GM18909 (cell line): ENCODE data around the gene MDFIC.
A peak's percentile ranks its signal among the peaks of the same experiment; 100 is the strongest.

Source experiments
- ATAC-seq: cut with Tn5 transposase; IDR thresholded peaks from one replicate; pipeline ENCODE4 v1.9.1; 2021; ENCODE audit warnings: mild to moderate bottlenecking; ENCODE audit not compliant: unreplicated experiment, poor library complexity

The MDFIC gene

DNA sequence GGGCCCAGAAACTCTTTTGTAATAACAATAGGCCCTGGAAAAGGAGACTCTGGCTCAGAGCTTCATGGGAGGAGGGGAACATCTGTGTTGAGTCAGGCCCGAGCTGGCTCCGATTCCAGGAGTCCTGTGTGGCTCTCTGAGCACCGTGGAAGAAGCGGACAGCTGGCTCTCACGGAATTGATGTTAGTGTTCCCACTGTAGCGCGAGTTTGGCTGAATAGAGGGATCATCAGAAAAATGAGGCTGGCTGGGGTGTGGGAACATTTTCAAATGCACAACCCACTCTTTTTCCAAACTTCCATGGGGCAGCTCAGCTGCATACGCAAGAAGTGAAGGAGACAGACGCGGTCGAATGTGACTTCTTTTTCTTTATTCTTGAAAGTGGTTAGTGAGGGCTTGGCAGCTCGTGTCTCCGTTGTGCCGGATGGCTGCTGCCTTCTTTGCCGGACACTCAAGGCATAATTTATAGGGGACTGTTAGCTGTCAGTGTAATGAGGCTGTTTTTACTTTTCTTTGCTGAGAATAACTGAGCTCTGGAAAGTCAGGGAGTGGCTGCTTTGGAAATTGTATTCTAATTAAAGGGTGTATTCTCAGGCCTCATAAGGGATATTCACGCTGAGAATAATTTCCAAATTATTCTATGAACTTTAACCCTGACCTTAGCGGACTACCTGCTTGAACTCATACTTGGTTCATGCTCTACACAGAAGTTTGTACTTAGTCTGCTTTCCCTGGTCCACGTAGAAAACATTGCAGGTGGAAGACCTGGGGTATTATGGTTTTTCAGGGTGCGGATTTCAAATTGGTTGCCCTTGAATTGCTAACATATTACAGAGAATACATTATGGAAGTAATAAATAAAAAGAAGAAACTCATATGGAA is 23.1 kb downstream of the MDFIC start:
- no peak for ATAC-seq

DNA sequence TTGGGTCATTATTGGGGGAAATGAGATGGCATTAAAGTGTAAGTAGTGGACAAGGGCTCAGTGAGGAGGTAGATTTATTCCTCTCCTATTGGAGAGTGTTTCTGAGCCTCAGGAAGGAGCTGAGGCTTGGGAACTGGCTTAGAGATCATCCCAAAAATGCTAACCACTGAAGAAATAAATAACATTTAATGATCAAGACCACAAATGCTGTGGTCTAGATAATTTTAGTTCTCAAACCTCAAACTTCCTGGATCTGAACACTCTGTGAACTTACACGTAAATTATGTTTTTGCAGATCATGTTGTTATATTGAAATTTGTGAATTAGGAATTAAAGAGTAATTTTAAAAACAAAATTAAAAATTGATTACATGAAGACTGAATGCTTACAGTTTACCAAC is 27.3 kb downstream of the MDFIC start:
- no peak for ATAC-seq

DNA sequence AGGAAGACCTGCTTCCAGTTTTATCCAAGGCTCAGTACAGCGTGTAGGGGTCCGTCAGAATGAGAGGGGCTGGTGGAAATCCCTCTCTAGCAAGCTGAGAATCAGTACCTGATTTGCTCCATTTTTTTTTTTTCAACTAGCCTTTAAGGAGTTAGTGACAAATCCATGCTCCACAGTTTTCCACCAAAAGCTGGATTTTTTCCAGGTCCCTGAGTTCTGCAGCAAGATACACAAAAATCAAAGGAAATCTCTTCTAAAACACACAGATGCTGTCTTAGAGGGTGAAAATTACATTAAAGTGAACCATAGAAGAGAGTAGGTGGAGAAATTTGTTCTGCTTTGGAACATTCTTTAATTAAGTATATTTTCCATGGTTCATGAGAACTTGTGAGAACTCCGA is 30.4 kb downstream of the MDFIC start:
- ATAC-seq = no peak

DNA sequence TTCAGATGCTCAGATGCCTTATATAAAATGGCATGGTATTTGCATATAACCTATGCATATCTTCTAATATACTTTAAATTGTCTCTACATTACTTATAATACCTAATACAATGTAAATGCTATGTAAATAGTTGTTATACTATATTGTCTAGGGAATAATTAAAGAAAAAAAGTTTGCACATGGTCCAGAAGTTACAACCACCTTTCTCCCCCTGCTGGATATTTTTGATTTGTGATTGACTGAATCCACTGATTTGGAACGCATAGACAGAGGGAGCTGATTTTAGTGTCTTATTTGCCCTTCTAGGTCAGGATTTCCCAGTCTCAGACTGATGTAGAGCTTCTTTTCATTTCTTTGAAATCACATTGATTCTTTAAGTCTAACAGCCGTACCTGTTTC is 31.8 kb downstream of the MDFIC start:
- no peak for ATAC-seq

DNA sequence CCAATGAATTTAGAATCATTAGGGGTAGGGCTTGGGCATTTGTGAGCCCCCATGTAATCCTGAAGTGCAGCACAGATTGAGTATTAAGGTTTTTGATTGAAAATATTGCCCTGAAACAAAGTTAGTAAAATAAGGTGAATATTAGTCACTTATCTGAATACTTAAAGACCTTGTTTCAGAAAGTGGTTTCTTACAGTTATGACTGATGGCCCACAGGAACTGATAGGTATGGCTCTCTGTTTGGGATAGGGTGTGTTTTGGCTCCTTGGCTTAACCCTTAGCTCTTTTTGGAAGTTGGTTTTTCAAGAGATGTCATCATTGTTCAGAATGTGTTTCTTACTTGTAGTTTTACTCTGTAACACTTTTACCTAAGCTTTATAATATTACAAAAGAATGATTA is 34.8 kb downstream of the MDFIC start:
- ATAC-seq = peak; percentile 47

DNA sequence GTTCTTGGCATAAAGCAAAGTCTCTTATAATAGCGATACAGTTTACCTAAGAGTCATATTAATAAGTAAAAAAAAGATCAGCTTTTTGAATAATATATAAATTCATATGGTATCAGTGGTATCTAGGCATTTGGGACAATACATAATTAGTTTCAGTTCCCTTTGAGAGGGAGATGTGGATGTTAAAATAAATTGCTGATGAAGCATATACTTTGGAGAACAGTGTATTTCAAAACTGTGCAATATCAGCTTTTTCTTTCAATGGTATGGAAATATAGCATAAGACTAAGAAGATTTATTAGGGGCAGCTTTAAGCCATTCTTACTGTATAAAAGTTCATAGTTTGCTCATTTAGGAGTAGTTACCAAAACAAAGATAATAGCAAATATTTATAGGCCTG is 35.5 kb downstream of the MDFIC start:
- no peak for ATAC-seq

DNA sequence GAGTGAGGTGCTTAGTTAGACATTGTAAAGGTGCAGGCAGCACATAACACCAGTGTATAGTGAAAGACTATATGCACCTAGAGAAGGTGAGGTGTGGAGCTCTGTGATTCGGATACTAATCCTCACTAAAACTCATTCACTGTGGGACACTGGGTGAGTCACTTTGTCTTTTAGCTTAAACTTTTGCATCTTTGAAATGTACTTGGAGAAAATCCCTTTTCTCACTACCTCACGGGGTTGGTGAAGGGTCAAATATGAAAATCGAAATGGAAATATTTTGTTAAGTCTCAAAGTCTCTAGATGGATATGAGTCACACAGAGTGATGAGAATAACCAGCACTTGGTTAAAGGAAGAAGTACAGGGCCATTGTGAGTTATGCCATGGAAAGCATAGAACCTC is 38.0 kb downstream of the MDFIC start:
- ATAC-seq = peak; percentile 85

DNA sequence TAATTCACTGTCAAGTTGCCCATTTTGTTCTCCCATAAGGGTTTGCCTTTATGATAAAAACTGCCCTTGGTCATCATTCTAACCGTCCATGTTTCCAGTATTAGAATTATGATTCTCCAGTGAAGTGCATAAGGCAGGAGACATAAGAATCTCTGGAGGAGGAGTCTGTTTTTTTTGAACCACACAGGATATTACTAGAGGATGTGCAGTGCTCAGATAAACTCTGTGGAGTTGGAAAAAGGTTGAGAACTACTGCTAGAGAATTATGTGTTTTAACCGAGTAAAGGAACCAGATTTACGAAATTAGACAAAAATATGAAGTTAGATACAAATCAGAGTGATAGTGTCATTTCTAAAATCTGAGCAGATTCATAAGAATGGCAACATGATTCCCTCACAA is 40.5 kb downstream of the MDFIC start:
- ATAC-seq = no peak

DNA sequence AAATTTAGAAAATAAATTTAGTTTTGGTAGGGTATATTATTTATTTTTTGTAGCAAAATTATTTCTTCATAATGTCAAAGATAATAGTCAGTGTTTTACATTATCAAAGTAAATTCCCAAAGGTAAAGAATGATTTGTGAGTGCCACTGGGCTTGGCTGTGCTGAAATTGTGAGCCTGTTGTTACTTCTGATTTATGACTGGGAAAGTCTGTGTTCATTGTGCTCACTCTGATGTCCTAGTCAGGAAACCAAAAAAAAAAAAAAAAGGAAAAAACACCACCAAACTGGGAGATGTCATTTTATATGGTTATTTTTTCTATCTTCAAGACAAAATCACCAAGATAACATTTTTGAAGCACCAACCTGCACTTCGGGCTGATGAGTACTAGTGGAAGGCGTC is 44.3 kb downstream of the MDFIC start:
- no peak for ATAC-seq

DNA sequence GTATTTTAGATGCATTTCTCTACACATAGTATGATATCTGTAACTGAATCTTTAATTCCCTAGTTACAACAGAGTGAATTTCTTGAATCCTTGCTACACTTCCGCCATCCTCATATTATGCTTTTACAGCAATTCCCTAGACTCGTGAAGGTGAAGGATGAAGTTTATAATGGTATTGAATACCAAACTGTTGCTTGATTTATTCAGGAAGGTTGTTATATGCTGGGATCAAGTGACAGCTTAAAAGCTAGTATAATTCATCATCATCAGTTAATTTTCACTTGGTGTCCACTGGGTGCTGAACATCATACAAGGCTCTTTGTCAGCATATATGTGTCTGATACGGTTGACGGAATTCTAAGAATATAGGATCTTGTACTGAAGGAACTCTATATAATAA is 47.2 kb downstream of the MDFIC start:
- no peak for ATAC-seq

DNA sequence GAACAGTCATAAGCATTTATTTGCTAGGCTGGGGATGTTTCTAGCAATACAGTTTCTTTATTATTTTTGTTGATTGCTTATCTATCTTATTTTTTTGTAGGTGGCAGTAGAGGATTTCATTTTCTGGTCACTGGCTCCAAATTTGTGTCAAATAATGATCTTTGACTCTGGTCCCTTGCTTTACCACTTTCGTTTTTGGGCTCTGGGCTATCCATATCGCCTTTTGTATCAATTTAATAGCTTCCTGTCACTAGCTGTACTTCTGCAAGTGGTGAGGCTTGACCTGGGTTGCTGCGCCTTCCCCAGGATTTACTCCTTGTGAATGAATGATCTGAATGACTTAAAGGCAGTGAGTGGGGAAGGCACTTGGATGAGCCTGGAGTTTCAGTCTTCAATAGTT is 48.4 kb downstream of the MDFIC start:
- ATAC-seq = no peak

DNA sequence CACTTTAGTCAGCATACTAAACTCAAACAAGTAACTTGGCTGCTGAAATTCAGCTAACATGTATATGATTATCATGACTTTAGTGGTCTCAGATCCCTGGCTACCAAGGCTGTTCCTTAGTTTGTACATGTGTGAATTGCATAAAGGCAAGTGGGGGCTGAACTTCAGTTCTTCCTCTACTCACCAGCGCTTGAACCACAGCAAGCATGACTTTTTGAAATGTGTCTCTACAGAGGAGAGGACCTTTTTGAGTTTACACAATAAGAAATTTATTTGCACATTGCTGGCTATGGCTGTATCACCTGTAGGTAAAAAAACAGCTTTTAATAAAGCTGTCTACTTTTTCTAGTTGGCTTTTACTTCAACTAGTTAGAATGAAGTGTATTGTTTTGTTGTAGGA is 48.8 kb downstream of the MDFIC start:
- no peak for ATAC-seq

DNA sequence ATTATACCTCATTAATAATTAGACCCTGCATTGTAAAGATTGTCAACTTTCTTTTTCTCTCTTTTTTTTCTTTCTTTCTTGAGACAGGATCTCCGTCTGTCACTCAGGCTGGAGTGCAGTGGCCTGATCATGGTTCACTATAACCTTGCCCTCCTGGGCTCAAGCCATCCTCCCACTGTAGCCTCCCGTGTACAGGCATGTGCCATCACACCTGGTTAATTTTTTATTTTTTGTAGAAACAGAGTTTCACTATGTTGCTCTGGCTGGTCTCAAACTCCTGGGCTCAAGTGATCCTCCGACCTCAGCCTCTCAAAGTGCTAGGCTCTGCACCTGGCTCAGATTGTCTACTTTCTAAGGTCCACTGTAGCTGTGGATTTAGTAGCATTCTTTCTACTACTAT is 50.7 kb downstream of the MDFIC start:
- no peak for ATAC-seq

DNA sequence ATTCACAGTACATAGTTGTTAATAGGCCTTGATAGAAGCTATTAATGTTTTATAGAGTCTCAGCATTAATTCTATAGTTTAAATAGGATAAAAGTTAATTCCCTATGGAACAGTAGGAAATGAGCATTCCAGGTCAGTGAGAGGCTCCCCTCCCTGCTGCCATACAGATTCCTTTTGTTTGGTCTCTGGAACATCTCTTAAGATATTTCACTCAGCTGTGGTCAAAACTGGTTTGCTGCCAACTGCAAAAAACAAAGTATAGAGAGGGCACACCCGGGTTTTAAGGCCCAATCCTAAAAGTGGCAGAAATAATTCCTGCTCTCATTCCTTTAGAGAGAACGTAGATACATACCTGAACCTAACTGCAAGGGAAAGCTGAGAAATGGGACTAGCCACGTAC is 51.3 kb downstream of the MDFIC start:
- no peak for ATAC-seq

DNA sequence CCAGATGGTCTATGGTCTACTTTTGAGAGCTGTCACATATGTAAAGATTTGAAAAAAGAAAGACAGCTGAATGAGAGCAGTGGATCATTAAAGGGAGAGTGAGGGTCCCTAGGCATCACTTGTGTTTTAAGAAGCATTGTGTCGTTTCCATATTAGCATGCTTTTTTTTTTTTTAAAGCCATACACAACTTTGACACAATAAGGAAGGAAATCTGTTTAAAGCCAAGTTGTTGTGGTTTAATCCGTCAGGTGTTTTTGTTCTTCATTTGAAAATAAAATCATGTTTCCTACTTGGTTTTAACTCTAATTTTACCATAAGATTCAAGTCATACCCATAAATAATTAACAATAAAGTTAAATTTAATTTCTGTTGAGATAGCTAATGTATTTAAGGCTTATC is 53.5 kb downstream of the MDFIC start:
- no peak for ATAC-seq

DNA sequence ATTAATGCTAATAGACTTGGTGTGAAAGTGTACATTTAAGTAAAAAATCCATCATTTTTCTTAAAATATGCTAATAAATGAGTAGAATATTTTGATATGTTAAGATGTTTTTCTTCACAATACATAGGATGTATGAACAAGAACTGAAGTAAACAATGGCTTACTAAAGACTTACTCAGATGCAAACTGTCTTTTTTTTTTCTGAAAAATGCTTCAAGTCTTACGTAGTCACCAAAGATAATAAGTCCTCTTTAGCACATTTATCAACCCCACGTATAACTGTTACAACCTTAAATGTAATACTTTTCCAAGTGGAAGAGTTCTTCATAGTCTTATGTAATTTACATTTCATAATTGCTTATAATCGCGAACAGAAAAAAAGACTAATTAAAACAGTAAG is 54.8 kb downstream of the MDFIC start:
- ATAC-seq = no peak

DNA sequence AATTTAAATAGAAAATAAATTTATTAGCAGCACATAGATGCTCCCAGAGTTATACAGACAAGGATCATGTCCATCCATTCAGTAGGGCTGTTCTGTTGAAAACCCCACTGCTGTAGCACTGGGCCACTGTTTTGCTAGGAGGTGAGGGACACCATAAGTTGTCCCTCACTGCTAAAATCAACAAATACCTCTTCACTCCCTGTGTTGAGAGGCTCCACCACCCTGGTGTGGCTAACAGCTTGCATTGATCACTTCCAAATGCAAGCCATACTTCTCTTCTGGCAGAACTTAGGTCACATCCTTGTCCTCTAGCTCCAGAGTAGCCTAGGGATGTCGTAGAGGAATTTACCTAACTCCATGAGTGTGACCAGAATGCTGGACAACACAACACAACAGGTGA is 55.4 kb downstream of the MDFIC start:
- ATAC-seq = no peak

DNA sequence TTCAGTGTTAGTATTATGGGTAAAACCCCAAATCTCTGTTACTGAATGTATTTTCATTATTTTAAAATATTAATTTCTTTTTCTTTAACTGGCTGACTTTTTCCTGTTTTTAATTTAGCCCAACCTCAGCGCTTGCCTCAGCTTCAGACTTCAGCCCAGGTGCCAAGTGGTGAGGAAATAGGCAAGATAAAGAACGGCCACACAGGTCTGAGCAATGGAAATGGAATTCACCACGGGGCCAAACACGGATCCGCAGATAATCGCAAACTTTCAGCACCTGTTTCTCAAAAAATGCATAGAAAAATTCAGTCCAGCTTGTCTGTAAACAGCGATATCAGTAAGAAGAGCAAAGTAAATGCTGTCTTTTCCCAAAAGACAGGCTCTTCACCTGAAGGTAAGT is 57.5 kb downstream of the MDFIC start:
- ATAC-seq = no peak

DNA sequence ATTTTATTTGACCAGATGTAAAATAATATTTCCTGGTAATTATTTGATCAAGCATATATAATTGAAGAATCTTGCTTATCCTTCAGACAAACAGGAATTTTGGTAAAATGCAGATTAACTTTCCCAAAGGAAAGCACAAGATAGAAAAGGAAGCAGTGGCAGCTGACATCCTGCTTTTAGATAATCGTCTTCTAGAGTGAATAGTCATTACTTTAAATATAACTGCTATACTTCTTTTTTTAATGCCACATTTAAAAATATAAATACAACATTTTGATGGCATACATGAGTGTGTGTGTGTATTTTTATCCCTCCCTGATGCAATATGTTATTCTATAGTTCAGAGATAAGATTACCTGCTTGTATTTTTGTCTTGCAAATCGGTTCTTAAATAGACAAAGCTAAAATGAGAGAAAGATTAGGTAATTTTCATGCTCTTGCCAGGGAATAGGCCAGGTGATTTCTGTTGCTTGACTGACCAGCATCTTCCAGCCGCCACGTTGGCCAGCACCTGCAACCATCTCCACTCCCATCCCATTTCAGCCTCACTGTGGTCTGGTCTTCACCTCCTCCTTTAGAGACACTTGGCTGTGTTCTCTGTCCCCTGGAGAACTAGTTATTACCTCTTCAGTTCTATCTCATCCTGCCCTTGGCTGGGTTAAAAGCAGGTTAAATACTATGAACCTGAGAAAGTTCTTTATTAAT is 58.1 kb downstream of the MDFIC start:
- no peak for ATAC-seq

DNA sequence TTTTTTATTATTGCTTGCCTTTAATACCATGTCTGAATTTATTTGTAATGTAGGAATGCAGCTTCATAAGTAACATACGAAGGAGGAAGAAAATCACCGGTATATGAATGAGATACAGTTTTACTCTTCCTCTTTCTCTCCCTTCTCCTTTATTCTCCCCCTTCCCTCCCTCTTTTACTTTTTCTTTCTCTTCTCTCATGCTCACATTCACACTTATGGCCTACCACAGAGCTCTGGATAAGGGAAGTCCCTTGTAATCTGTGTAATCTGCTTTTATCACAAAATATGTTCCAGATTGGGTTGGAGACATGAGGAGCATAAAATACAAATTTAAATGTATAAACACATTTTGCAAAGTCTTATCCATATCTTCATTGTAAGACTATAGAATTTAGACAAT is 59.4 kb downstream of the MDFIC start:
- ATAC-seq = no peak

DNA sequence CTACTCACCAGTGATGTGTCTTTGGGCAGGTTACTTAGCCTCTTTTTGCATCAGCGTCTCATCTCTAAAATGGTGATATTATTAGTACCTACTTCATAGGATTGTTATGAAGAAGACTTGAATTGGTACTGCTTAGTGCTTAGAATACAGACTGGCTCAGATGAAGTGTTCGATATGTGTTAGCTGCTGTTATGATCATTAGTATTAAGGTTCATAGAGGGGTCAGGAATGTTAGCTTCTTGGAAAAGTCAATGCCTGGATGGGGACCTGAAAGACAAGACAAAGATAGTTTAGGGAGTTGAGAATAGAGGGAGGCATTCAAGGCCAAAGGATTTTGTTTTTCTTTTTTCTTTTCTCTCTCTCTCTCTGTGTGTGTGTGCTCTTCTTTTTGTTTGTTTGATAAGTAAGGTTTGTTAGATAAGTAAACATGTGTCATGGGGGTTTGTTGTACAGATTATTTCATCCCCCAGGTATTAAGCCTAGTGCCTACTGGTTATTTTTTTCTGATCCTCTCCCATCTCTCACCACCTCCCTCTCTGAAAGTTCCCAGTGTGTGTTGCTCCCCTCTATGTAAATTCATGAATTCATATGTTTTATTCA is 63.3 kb downstream of the MDFIC start:
- no peak for ATAC-seq
